Keratinocyte (primary cell): Measurements from ENCODE around the gene MYO15B.
A peak's percentile ranks its signal among the peaks of the same experiment; 100 is the strongest.

Experiments used
- CTCF ChIP-seq, 3 experiments: IDR thresholded peaks in 1 of 3; conservative IDR thresholded peaks in 1 of 3; optimal IDR thresholded peaks in 1 of 3; 2 replicates in 2 of 3; 3 replicates in 1 of 3; pipeline versions ENCODE3 to v1.5.1; 2011; ENCODE audit warnings: low read length in 3 of 3, mild to moderate bottlenecking in 3 of 3, moderate library complexity in 2 of 3, control low read depth in 1 of 3, inconsistent platforms in 1 of 3; ENCODE audit not compliant: insufficient read depth in 2 of 3; ENCODE audit errors: extremely low read depth in 1 of 3
- EZH2 ChIP-seq: IDR thresholded peaks from one replicate; pipeline ENCODE4 v1.6.1; 2012; ENCODE audit warnings: inconsistent platforms, mild to moderate bottlenecking, low read length, moderate library complexity

DNA sequence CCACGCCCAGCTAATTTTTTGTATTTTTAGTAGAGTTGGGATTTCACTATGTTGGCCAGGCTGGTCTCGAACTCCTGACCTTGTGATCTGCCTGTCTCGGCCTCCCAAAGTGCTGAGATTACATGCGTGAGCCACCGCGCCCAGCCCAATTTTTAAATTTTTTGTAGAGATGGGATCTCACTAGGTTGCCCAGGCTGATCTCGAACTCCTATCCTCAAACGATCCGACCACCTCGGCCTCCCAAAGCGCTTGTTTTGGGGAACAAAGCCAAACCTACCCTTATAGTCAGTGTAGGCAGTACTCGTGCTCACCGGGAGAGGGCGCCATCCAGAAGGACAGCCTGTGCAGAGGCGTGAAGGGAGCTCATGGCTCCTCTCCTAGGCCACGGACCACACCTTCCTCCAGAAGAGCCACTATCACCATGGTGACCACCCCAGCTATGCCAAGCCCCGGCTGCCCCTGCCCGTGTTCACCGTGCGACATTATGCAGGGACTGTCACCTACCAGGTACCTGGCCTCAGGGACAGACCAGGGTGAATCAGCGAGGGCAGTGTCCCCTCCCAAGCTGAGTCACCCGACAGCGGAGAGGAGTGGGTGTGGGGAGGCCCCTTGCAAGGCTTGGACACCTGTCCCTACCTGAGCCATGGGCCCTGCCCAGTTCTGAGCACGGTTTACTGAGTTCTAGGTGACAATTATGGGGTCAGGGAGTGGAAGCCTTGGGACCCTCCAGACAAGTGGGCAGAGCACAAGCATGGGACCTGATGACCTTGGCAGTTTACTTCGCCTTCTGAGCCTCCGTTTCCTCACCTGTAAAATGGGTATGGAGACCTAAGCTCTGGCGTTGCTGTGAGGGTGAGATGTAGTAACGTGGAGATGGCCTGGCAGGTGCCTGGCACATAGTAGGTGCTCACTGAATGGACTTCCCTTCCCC, 13.7 kb downstream of the MYO15B start:
- TF ChIP-seq CTCF (optimal IDR thresholded peaks at IDR 0.05 in 1 of 3, IDR thresholded peaks at IDR 0.05 in 1 of 3, conservative IDR thresholded peaks at IDR 0.05 in 1 of 3; ENCODE audit: extremely low read depth in 1 of 3, insufficient read depth in 2 of 3, low read length in 3 of 3) (peak; percentile 81 to 89 (median 86)), EZH2 (no peak)
